Stimulated activated naive CD8-positive, alpha-beta T cell treated with anti-CD3 and anti-CD28 coated beads, Interleukin-15, Interleukin-2, amounts not matched to agents 100 U/mL and 50 U/mL, for 24 hours (primary cell): ENCODE data around the gene NCOA4.
"Not testable (repeated sequence)": the region's sequence is repeated elsewhere in the genome, so short reads cannot be mapped to it uniquely, and the experiment has no call there.

ENCODE experiments used
- ATAC-seq: fragments of 150-1000 bp; cut with Tn5 transposase; one replicate; pipeline ENCODE4 v1.10.0; 2021
- DNase-seq: peaks from one replicate; pipeline ENCODE4 v3.0.0; 2021

The NCOA4 gene

GRCh38 chr10:46052057-46052790, 21.8 kb upstream of the NCOA4 start:
- ATAC-seq (no peak), DNase-seq (no peak)

- ATAC-seq = no peak
- DNase-seq = no peak
These were observed 20.7 kb upstream of the NCOA4 start for GRCh38 chr10:46050941-46051623.

- ATAC-seq, DNase-seq: not testable (repeated sequence)
These were observed 19.0 kb upstream of the NCOA4 start for GRCh38 chr10:46049497-46049831.

- no peak for ATAC-seq
- DNase-seq = no peak
These were observed 17.7 kb upstream of the NCOA4 start for GRCh38 chr10:46048152-46048551.

GRCh38 chr10:46046261-46046660, 15.8 kb upstream of the NCOA4 start, which contains the start of gene MSMB:
TSS of gene MSMB (minus strand) at chr10:46046269. CDS start at chr10:46046237, 32 bp downstream.
- ATAC-seq (no peak), DNase-seq (no peak)

GRCh38 chr10:46042527-46042926, 12.1 kb upstream of the NCOA4 start:
- ATAC-seq (no peak), DNase-seq (no peak)

GRCh38 chr10:46040004-46040403, 9.6 kb upstream of the NCOA4 start:
- DNase-seq (no peak), ATAC-seq (no peak)

GRCh38 chr10:46037107-46037825, 6.8 kb upstream of the NCOA4 start:
- ATAC-seq = no peak
- no peak for DNase-seq

- DNase-seq = no peak
- ATAC-seq = no peak
These were observed 5.8 kb upstream of the NCOA4 start for GRCh38 chr10:46035923-46036849.

GRCh38 chr10:46033602-46034011, 3.2 kb upstream of the NCOA4 start:
- ATAC-seq = no peak

GRCh38 chr10:46031648-46032532, 1.5 kb upstream of the NCOA4 start:
- no peak for ATAC-seq
- no peak for DNase-seq

More at GRCh38 chr10:46033602-46034011, 3.2 kb upstream of the NCOA4 start:
- DNase-seq = no peak

GRCh38 chr10:46029461-46030030, 877 bp downstream of the NCOA4 start:
- no peak for DNase-seq
- ATAC-seq = no peak

- DNase-seq (no peak), ATAC-seq (no peak)
These were observed 1.6 kb downstream of the NCOA4 start for GRCh38 chr10:46028584-46029460.

GRCh38 chr10:46026106-46026505, 4.3 kb downstream of the NCOA4 start:
- ATAC-seq = no peak
- DNase-seq = no peak

- ATAC-seq = no peak
- DNase-seq = no peak
These were observed 5.0 kb downstream of the NCOA4 start for GRCh38 chr10:46025406-46025805.

- DNase-seq = no peak
- no peak for ATAC-seq
These were observed 5.5 kb downstream of the NCOA4 start for GRCh38 chr10:46024948-46025347.

- peak; percentile 92 for ATAC-seq
- DNase-seq = peak; percentile 90
These were observed 7.3 kb downstream of the NCOA4 start for GRCh38 chr10:46022978-46023702.

- no peak for ATAC-seq
These were observed 10.1 kb downstream of the NCOA4 start for GRCh38 chr10:46020344-46020657.

More at GRCh38 chr10:46020344-46020657, 10.1 kb downstream of the NCOA4 start:
- DNase-seq = no peak
